GM12892 (cell line): ENCODE results near the gene SNX32.

Experiments used
- POLR2A ChIP-seq: IDR thresholded peaks from 2 replicates; pipeline ENCODE4 v1.6.1; 2011; ENCODE audit warnings: low read depth, low read length, control low read depth
- POLR2AphosphoS5 ChIP-seq: IDR thresholded peaks from 2 replicates; pipeline ENCODE4 v1.6.1; 2011; ENCODE audit warnings: low read depth, low read length, control low read depth
- TAF1 ChIP-seq: IDR thresholded peaks from 2 replicates; pipeline ENCODE4 v1.6.1; 2011; ENCODE audit warnings: low read depth, mild to moderate bottlenecking, control low read depth, low read length, borderline replicate concordance

GRCh38 chr11:65794570-65795510 is 38.9 kb upstream of the SNX32 start:
- TF ChIP-seq POLR2AphosphoS5 (no peak), POLR2A (no peak), TAF1 (no peak)
